ENCODE data around the gene SPDYE4. TPM values are rescaled to one million over a fixed set of nuclear protein-coding genes. Genes with fewer than 3 reads are reported as not detected.

SPDYE4 gene
- total and polyA plus RNA-seq, 2 experiments from 2014 or later: not detected

DNA sequence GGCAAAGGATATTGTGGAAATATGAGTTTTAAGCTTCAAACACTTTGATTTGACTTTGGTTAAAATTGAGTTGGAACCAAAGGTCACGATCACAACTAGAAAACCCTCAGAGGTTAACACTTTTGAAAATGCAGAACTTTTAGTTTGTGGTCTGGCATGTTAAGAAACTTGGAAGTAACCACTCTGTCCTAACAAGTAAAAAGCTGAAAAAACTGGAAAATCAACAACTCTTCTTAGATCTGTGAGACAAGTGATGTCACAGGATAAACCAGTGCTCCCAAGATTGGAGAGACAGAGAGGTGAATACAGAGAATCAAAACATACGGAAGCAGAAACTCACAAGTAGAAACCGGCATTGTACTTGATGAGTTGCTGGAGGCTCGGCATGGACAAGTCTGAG, 23.4 kb upstream of the SPDYE4 start:
- TF ChIP-seq EZH2 (IDR thresholded peaks at IDR 0.05; ENCODE audit: insufficient read depth, poor library complexity, severe bottlenecking): no peak
- Histone ChIP-seq H3K27me3 (replicated peaks; ENCODE audit: insufficient read depth) (peaks cover 7% of the 10 kb centered on the region), H4K20me1 (ENCODE audit: insufficient read depth) (no peaks in the 10 kb centered on the region), H3K79me2 (ENCODE audit: insufficient read depth) (no peaks in the 10 kb centered on the region), H3K9me2 (ENCODE audit: insufficient read depth) (no peaks in the 10 kb centered on the region), H2AFZ (no peak overlapping the region), H3F3A (ENCODE audit: insufficient read depth) (no peaks in the 10 kb centered on the region), H3K27ac (no peak overlapping the region), H3K4me2 (ENCODE audit: unreplicated experiment) (no peak overlapping the region), H3K36me3 (ENCODE audit: low read depth) (no peaks in the 10 kb centered on the region), H3K4me1 (ENCODE audit: insufficient read depth) (no peaks in the 10 kb centered on the region), H3K9me3 (ENCODE audit: low read depth) (peaks cover 3% of the 10 kb centered on the region), H3K9ac (no peak overlapping the region), H3K4me3 (no peak overlapping the region)
- no peak for DNase-seq
- WGBS, 2 experiments (ENCODE audit: low coverage in 1 of 2, low lambda C conversion rate in 2 of 2, missing lambda C conversion rate in 2 of 2): 74 to 79% methylated on average over 4 of the region's 4 CpGs
- in situ Hi-C loops (cut with MboI): no loop called here

GRCh38 chr17:8776881-8777280, 18.5 kb upstream of the SPDYE4 start:
- DNase-seq: no peak
- H3K27me3 ChIP-seq (replicated peaks; ENCODE audit: insufficient read depth): peaks cover 11% of the 10 kb centered on the region
- in situ Hi-C loops (cut with MboI): no loop called here
- WGBS, 2 experiments (ENCODE audit: low coverage in 1 of 2, low lambda C conversion rate in 2 of 2, missing lambda C conversion rate in 2 of 2): 39% methylated on average over 1 of the region's 1 CpG
- no peak overlapping the region for H3K4me2 ChIP-seq (ENCODE audit: unreplicated experiment)
- no peak overlapping the region for H3K27ac ChIP-seq
- H3K36me3 ChIP-seq (ENCODE audit: low read depth): no peaks in the 10 kb centered on the region
- TF ChIP-seq EZH2phosphoT487 (IDR thresholded peaks at IDR 0.05; ENCODE audit: insufficient read depth, low read depth) (no peak), EZH2 (IDR thresholded peaks at IDR 0.05; ENCODE audit: insufficient read depth, poor library complexity, severe bottlenecking) (no peak)
- H4K20me1 ChIP-seq (ENCODE audit: insufficient read depth): no peaks in the 10 kb centered on the region
- no peaks in the 10 kb centered on the region for H3F3A ChIP-seq (ENCODE audit: insufficient read depth)
- no peaks in the 10 kb centered on the region for H3K9me2 ChIP-seq (ENCODE audit: insufficient read depth)
- H3K79me2 ChIP-seq (ENCODE audit: insufficient read depth): no peaks in the 10 kb centered on the region
- H2AFZ ChIP-seq: no peak overlapping the region
- no peaks in the 10 kb centered on the region for H3K9me3 ChIP-seq (ENCODE audit: low read depth)
- no peaks in the 10 kb centered on the region for H3K4me1 ChIP-seq (ENCODE audit: insufficient read depth)
- H3K9ac ChIP-seq: no peak overlapping the region
- H3K4me3 ChIP-seq: no peak overlapping the region

DNA sequence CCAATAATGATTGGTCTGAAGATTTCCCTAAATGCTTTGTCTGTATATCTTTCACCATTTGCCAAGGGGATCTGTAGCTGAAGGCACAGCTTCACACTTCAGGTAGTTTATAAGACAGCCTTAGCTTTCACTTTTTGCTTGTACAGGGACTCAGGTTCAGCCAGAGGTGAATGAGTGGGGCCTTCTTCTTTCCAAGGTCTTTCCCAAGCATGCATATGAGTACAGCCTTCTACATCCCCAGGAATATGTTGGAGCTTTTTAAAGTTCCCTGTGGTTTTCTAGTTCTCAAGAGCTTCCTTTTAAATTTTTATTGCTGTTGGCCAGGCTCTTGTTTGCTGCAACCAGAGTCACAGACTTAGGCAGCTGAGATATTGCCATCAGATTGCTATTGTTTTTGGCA, 17.9 kb upstream of the SPDYE4 start:
- Histone ChIP-seq H3F3A (ENCODE audit: insufficient read depth) (no peaks in the 10 kb centered on the region), H3K4me3 (no peak overlapping the region), H3K79me2 (ENCODE audit: insufficient read depth) (no peaks in the 10 kb centered on the region), H3K9ac (no peak overlapping the region), H3K27me3 (replicated peaks; ENCODE audit: insufficient read depth) (peaks cover 11% of the 10 kb centered on the region), H2AFZ (no peak overlapping the region), H3K36me3 (ENCODE audit: low read depth) (no peaks in the 10 kb centered on the region), H3K9me3 (ENCODE audit: low read depth) (no peaks in the 10 kb centered on the region), H4K20me1 (ENCODE audit: insufficient read depth) (no peaks in the 10 kb centered on the region), H3K9me2 (ENCODE audit: insufficient read depth) (no peaks in the 10 kb centered on the region), H3K4me1 (ENCODE audit: insufficient read depth) (no peaks in the 10 kb centered on the region), H3K27ac (no peak overlapping the region), H3K4me2 (ENCODE audit: unreplicated experiment) (no peak overlapping the region)
- TF ChIP-seq EZH2 (IDR thresholded peaks at IDR 0.05; ENCODE audit: insufficient read depth, poor library complexity, severe bottlenecking): no peak
- TF ChIP-seq EZH2phosphoT487 (IDR thresholded peaks at IDR 0.05; ENCODE audit: insufficient read depth, low read depth): no peak
- in situ Hi-C loops (cut with MboI): no loop called here
- DNase-seq: no peak

GRCh38 chr17:8766731-8767130, 8.4 kb upstream of the SPDYE4 start:
- H3K36me3 ChIP-seq (ENCODE audit: low read depth): no peaks in the 10 kb centered on the region
- H3K4me1 ChIP-seq (ENCODE audit: insufficient read depth): no peaks in the 10 kb centered on the region
- H3K4me2 ChIP-seq (ENCODE audit: unreplicated experiment): no peak overlapping the region
- H4K20me1 ChIP-seq (ENCODE audit: insufficient read depth): no peaks in the 10 kb centered on the region
- no peak overlapping the region for H3K4me3 ChIP-seq
- no peak overlapping the region for H2AFZ ChIP-seq
- 75 to 89% methylated on average over 2 of the region's 2 CpGs for WGBS, 2 experiments (ENCODE audit: low coverage in 1 of 2, low lambda C conversion rate in 2 of 2, missing lambda C conversion rate in 2 of 2)
- no peaks in the 10 kb centered on the region for H3K79me2 ChIP-seq (ENCODE audit: insufficient read depth)
- H3K9me3 ChIP-seq (ENCODE audit: low read depth): no peaks in the 10 kb centered on the region
- no peaks in the 10 kb centered on the region for H3K9me2 ChIP-seq (ENCODE audit: insufficient read depth)
- in situ Hi-C loops (cut with MboI): no loop called here
- H3F3A ChIP-seq (ENCODE audit: insufficient read depth): no peaks in the 10 kb centered on the region
- TF ChIP-seq EZH2 (IDR thresholded peaks at IDR 0.05; ENCODE audit: insufficient read depth, poor library complexity, severe bottlenecking) (no peak), EZH2phosphoT487 (IDR thresholded peaks at IDR 0.05; ENCODE audit: insufficient read depth, low read depth) (no peak)
- peak; percentile 48 for DNase-seq
- H3K9ac ChIP-seq: no peak overlapping the region
- H3K27me3 ChIP-seq (replicated peaks; ENCODE audit: insufficient read depth): peaks cover 25% of the 10 kb centered on the region
- H3K27ac ChIP-seq: no peak overlapping the region

- H3K36me3 ChIP-seq (ENCODE audit: low read depth): no peaks in the 10 kb centered on the region
- H3K4me2 ChIP-seq (ENCODE audit: unreplicated experiment): no peak overlapping the region
- H3K27me3 ChIP-seq (replicated peaks; ENCODE audit: insufficient read depth): peaks cover 32% of the 10 kb centered on the region
- H3K27ac ChIP-seq: no peak overlapping the region
- no peak for DNase-seq
- WGBS, 2 experiments (ENCODE audit: low coverage in 1 of 2, low lambda C conversion rate in 2 of 2, missing lambda C conversion rate in 2 of 2): 64% methylated on average over 8 of the region's 8 CpGs
- H3K9me3 ChIP-seq (ENCODE audit: low read depth): no peaks in the 10 kb centered on the region
- no peaks in the 10 kb centered on the region for H3K4me1 ChIP-seq (ENCODE audit: insufficient read depth)
- H3K9me2 ChIP-seq (ENCODE audit: insufficient read depth): no peaks in the 10 kb centered on the region
- in situ Hi-C loops (cut with MboI): no loop called here
- H4K20me1 ChIP-seq (ENCODE audit: insufficient read depth): no peaks in the 10 kb centered on the region
- no peaks in the 10 kb centered on the region for H3F3A ChIP-seq (ENCODE audit: insufficient read depth)
- no peak overlapping the region for H2AFZ ChIP-seq
- no peaks in the 10 kb centered on the region for H3K79me2 ChIP-seq (ENCODE audit: insufficient read depth)
- no peak overlapping the region for H3K4me3 ChIP-seq
- H3K9ac ChIP-seq: no peak overlapping the region
- TF ChIP-seq EZH2phosphoT487 (IDR thresholded peaks at IDR 0.05; ENCODE audit: insufficient read depth, low read depth) (no peak), EZH2 (IDR thresholded peaks at IDR 0.05; ENCODE audit: insufficient read depth, poor library complexity, severe bottlenecking) (no peak)
Observed at GRCh38 chr17:8762012-8762411, 3.7 kb upstream of the SPDYE4 start.
